PC-3 (cell line): Measurements from ENCODE around the gene COL6A1. TPM values are rescaled to one million over a fixed set of nuclear protein-coding genes. Genes with fewer than 3 reads are reported as not detected.

Source experiments
- ATAC-seq: fragments of 200-7000 bp; cut with Tn5 transposase; 2 replicates; pipeline ENCODE4 v1.9.1; 2020; ENCODE audit warnings: mild to moderate bottlenecking, moderate library complexity
- BruUV-seq: library from RNA; stranded (reverse); fragments of 400-500 nt; replicated peaks from 2 replicates; lab custom pipeline; 2021; lab: Mats Ljungman, UMichigan
- CTCF ChIA-PET: fragments of 300-600 bp; sonication (Branson Sonifier 250); formaldehyde crosslinking; loops from one replicate; lab custom pipeline; 2022; ENCODE audit warnings: antibody characterized with exemption; lab: Charles Lee
- POLR2A ChIA-PET: fragments of 300-600 bp; sonication (Branson Sonifier 250); formaldehyde crosslinking; loops from one replicate; lab custom pipeline; 2022; ENCODE audit warnings: antibody characterized with exemption; ENCODE audit not compliant: unreplicated experiment; lab: Charles Lee
- DNase-seq: peaks from one replicate; pipeline ENCODE4 v3.0.0-alpha.2; 2015
- H2AFZ ChIP-seq: fragments of 300-600 bp; sonication (generic); 2 replicates; pipeline ENCODE4 v1.6.0; 2016; ENCODE audit warnings: antibody characterized with exemption, low read length
- H3F3A ChIP-seq: fragments of 300-600 bp; sonication (generic); one replicate; pipeline ENCODE4 v1.6.0; 2017; ENCODE audit warnings: antibody characterized with exemption, low read length, control low read depth, mild to moderate bottlenecking; ENCODE audit not compliant: unreplicated experiment
- H3K27ac ChIP-seq: fragments of 300-600 bp; sonication (generic); 2 replicates; pipeline ENCODE4 v1.5.1; 2016; ENCODE audit warnings: mild to moderate bottlenecking, low read length
- H3K27me3 ChIP-seq: fragments of 300-600 bp; sonication (generic); 2 replicates; pipeline ENCODE4 v1.6.1; 2016; ENCODE audit warnings: low read length, mixed read lengths
- H3K36me3 ChIP-seq: fragments of 300-600 bp; sonication (generic); 2 replicates; pipeline ENCODE4 v1.6.1; 2016; ENCODE audit warnings: low read depth, mixed run types, low read length, mixed read lengths
- H3K4me1 ChIP-seq: fragments of 300-600 bp; sonication (generic); 2 replicates; pipeline ENCODE4 v1.5.1; 2016; ENCODE audit warnings: low read length; ENCODE audit not compliant: insufficient read depth
- H3K4me2 ChIP-seq: fragments of 300-600 bp; sonication (generic); 2 replicates; pipeline ENCODE4 v1.6.0; 2016; ENCODE audit warnings: low read length
- H3K4me3 ChIP-seq: fragments of 300-600 bp; sonication (generic); 2 replicates; pipeline ENCODE4 v1.5.1; 2016; ENCODE audit warnings: mild to moderate bottlenecking, low read length, mixed read lengths
- H3K79me2 ChIP-seq: fragments of 300-600 bp; sonication (generic); 2 replicates; pipeline ENCODE4 v1.6.1; 2017; ENCODE audit warnings: low read length, mixed read lengths
- H3K9ac ChIP-seq: fragments of 300-600 bp; sonication (generic); 2 replicates; pipeline ENCODE4 v1.6.0; 2016; ENCODE audit warnings: mild to moderate bottlenecking, low read length
- H3K9me2 ChIP-seq: fragments of 300-600 bp; sonication (generic); replicated peaks from 2 replicates; pipeline ENCODE4 v1.6.1; 2016; ENCODE audit warnings: mixed run types, low read length, mixed read lengths
- H3K9me3 ChIP-seq: fragments of 300-600 bp; sonication (generic); 2 replicates; pipeline ENCODE4 v1.6.1; 2016; ENCODE audit warnings: low read length, mixed read lengths
- H4K20me1 ChIP-seq: fragments of 300-600 bp; sonication (generic); 2 replicates; pipeline ENCODE4 v1.6.1; 2016; ENCODE audit warnings: low read length, mixed read lengths
- EZH2 ChIP-seq: fragments of 300-600 bp; sonication (generic); IDR thresholded peaks from one replicate; pipeline ENCODE4 v1.6.1; 2017; ENCODE audit warnings: antibody characterized with exemption, mild to moderate bottlenecking, low read length; ENCODE audit not compliant: unreplicated experiment
- EZH2phosphoT487 ChIP-seq: fragments of 300-600 bp; sonication (generic); IDR thresholded peaks from 2 replicates; pipeline ENCODE4 v1.6.1; 2018; ENCODE audit warnings: mild to moderate bottlenecking, antibody characterized with exemption, low read length, borderline replicate concordance
- intact Hi-C: fragments of 100-400 bp; cut with micrococcal nuclease; formaldehyde crosslinking; loops from 2 replicates; pipeline ENCODE4 v1.9.0; 2023
- total RNA-seq: library from RNA; depleted of rRNA; stranded (reverse); fragments of >200 nt; gene quantifications from 2 replicates; pipeline ENCODE4 v1.2.3, GENCODE V29; 2014
- TF ChIP-seq, protein P1 (sequence below): fragments of 300-600 bp; sonication (generic); conservative IDR thresholded peaks from 2 replicates; pipeline ENCODE4 v1.5.1; 2017; ENCODE audit warnings: antibody characterized with exemption, low read depth, mild to moderate bottlenecking, low read length

Gene COL6A1
- total RNA-seq, 1 experiment from 2014 or later = 487 TPM

DNA sequence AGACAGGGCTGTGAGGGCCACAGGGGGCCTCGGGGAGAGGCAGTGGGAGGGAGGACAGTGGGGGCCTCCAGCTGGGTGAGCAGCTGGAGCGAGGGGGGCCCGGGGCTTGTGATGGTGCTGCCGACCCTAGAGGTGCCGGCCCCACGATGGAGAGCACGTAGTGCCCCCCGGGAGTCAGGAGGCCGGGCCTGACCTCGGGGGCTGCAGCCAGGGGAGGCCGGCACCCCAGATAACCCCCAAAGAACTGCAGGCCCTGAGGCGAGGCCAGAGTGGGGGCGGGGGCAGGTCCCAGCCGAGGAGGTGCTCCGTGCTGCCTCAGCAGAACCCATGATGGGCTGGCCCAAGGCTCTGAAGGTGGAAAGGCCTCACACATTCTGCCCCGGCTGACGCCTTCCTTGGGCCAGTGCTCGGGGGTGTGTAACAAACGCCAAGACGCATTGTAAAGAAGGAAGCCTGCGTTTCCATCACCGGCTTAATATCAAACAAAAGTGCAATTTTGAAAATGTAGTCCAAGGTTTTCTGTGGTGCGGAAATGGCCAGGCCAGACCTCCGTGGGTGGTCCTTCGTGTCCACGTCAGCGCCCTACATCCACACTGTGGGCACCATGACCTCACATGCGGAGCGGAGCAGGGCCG, 55.2 kb downstream of the COL6A1 start:
- POLR2A ChIA-PET = no interaction called here
- no peaks in the 10 kb centered on the region for H3K36me3 ChIP-seq
- H3K79me2 ChIP-seq = no peaks in the 10 kb centered on the region
- H3K9me3 ChIP-seq = no peaks in the 10 kb centered on the region
- no peaks in the 10 kb centered on the region for H3K9me2 ChIP-seq
- H3K4me1 ChIP-seq = peaks cover 3% of the 10 kb centered on the region; the same call in 1 of the 2 replicates
- H3F3A ChIP-seq = no peaks in the 10 kb centered on the region
- no peaks in the 10 kb centered on the region for H4K20me1 ChIP-seq
- intact Hi-C loops = no loop called here
- DNase-seq (no peak), ATAC-seq (no peak)
- H3K4me2 ChIP-seq = no peak overlapping the region
- H3K27ac ChIP-seq = no peak overlapping the region
- TF ChIP-seq EZH2phosphoT487 (no peak), EZH2 (no peak)
- TF ChIP-seq, protein P1, sequence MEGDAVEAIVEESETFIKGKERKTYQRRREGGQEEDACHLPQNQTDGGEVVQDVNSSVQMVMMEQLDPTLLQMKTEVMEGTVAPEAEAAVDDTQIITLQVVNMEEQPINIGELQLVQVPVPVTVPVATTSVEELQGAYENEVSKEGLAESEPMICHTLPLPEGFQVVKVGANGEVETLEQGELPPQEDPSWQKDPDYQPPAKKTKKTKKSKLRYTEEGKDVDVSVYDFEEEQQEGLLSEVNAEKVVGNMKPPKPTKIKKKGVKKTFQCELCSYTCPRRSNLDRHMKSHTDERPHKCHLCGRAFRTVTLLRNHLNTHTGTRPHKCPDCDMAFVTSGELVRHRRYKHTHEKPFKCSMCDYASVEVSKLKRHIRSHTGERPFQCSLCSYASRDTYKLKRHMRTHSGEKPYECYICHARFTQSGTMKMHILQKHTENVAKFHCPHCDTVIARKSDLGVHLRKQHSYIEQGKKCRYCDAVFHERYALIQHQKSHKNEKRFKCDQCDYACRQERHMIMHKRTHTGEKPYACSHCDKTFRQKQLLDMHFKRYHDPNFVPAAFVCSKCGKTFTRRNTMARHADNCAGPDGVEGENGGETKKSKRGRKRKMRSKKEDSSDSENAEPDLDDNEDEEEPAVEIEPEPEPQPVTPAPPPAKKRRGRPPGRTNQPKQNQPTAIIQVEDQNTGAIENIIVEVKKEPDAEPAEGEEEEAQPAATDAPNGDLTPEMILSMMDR = no peak
- H2AFZ ChIP-seq = no peak overlapping the region
- H3K9ac ChIP-seq = no peak overlapping the region
- no peak overlapping the region for H3K4me3 ChIP-seq
- CTCF ChIA-PET = no interaction called here
- no peaks in the 10 kb centered on the region for H3K27me3 ChIP-seq
- BruUV-seq = no TSS peak

DNA sequence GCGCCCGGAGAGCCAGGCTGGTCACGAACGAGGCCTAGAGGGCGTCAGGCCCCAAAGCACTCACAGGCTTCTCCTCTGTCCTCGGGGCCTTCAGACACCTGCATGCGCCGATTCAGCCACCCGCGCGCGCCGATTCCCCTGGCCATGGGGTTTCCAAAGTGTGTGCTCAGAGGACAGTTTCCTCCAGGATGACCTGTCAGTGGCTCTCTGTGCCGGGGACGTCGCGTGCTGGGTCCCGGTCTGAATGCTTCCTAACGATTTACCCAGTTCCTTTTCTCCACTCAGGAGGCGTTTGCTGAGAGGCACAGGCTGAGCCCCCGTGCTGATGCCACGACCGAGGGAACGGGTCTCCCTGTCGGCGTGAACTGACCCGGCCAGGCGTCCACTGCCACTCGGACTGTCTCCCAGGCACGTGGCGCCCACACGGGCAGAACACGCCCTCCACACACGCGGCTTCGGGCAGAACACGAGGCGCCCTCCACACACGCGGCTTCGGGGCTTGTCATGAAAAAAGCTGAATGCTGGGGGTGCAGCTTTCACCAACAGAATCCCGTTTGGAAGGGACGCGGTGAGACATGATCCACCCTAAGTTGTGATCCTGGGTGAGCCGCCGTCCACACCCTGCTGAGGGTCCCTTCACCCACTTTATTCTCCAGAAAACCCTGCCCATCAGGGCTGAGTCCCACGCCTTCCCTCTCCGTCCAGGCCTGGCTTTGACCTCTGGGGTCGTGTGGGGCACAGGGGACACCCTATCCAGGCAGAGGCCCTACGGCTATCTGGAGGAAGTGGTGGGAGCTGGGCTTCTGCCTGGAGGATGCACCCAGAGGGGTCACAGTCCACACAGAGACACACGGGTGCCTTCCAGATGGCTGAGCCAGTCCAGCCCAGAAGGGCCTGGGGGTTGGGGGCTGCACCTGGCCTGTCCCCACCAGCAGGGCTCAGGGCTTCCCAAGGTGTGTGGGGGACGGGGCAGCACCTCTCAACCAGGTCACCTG, 56.1 kb downstream of the COL6A1 start:
- TF ChIP-seq, protein P1 = no peak
- Histone ChIP-seq H3K9me3 (no peaks in the 10 kb centered on the region), H3F3A (no peaks in the 10 kb centered on the region), H3K4me3 (no peak overlapping the region), H3K27me3 (no peaks in the 10 kb centered on the region), H3K9me2 (no peaks in the 10 kb centered on the region), H4K20me1 (no peaks in the 10 kb centered on the region), H3K79me2 (no peaks in the 10 kb centered on the region), H3K4me2 (no peak overlapping the region), H3K9ac (no peak overlapping the region), H3K27ac (no peak overlapping the region), H3K36me3 (no peaks in the 10 kb centered on the region), H2AFZ (no peak overlapping the region), H3K4me1 (peaks cover 3% of the 10 kb centered on the region; the same call in 1 of the 2 replicates)
- DNase-seq (no peak), ATAC-seq (no peak)
- ChIA-PET POLR2A (no interaction called here), CTCF (no interaction called here)
- no TSS peak for BruUV-seq
- intact Hi-C loops = no loop called here
